Omental fat pad (tissue), 4 donors: ENCODE measurements around the gene SFXN5. TPM values are rescaled to one million over a fixed set of nuclear protein-coding genes. Genes with fewer than 3 reads are reported as not detected.

Experiments used
- ATAC-seq: fragments of 150-250 bp; one replicate; pipeline ENCODE4 v1.9.1; 2016; ENCODE audit warnings: mild to moderate bottlenecking, moderate library complexity; ENCODE audit not compliant: low FRiP score
- DNase-seq: peaks from one replicate; pipeline ENCODE4 v3.0.0-alpha.2; 2019; ENCODE audit warnings: low spot score
- total RNA-seq, 4 donors: library from RNA; depleted of rRNA; stranded (reverse); fragments of >200 nt; gene quantifications; one replicate each; pipeline ENCODE4 v1.1.0, GENCODE V29; 2016
- TF ChIP-seq, protein P1 (sequence below), 3 donors: fragments of 450-650 bp; IDR thresholded peaks; one replicate each; pipeline ENCODE4 v1.5.1; 2016 to 2017; ENCODE audit warnings: antibody characterized with exemption in 3 of 3, mild to moderate bottlenecking in 3 of 3, moderate library complexity in 2 of 3

Gene SFXN5
- total RNA-seq, 4 donors from 2014 or later = 5.1 to 15.6 (median 9.4) TPM

- TF ChIP-seq, protein P1, sequence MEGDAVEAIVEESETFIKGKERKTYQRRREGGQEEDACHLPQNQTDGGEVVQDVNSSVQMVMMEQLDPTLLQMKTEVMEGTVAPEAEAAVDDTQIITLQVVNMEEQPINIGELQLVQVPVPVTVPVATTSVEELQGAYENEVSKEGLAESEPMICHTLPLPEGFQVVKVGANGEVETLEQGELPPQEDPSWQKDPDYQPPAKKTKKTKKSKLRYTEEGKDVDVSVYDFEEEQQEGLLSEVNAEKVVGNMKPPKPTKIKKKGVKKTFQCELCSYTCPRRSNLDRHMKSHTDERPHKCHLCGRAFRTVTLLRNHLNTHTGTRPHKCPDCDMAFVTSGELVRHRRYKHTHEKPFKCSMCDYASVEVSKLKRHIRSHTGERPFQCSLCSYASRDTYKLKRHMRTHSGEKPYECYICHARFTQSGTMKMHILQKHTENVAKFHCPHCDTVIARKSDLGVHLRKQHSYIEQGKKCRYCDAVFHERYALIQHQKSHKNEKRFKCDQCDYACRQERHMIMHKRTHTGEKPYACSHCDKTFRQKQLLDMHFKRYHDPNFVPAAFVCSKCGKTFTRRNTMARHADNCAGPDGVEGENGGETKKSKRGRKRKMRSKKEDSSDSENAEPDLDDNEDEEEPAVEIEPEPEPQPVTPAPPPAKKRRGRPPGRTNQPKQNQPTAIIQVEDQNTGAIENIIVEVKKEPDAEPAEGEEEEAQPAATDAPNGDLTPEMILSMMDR (IDR thresholded peaks at IDR 0.05) = no peak
- ATAC-seq (no peak), DNase-seq (no peak)
Measured at GRCh38 chr2:72994991-72995380, 76.5 kb downstream of the SFXN5 start.

DNA sequence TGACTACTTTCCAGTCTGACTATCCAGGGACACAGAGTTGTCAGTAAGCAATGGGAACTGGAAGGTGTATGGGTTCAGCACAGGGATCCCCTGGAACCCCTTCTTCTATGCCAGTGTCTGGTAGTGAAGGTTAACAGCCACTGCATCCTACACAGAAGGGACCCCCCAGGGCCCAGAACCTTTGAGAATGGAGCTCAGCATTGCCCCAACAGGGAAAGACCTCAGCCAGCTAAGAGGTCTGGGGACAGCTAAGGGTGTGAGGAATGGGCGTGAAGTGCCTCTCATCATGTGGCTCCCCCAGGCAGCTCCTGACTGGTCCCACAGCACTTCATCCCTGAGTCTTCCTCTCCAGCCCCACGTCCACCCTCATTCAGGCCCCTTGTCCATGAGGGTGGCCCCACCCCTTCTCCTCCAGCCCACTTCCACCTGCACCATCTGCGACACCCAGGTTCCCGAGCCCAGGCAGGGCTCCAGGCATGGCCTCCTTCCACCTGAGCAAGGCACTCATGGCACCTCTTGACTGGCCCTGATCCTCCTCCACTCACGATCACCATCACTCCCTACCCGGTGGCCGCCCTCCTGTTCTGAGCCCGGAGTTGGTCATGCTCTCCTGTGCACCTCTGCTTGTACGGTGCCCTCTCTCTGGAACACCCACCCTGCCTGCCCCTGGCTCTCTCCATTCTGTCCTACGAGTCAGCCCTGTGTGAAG is 77.1 kb downstream of the SFXN5 start:
- no peak for ATAC-seq
- no peak for DNase-seq
- TF ChIP-seq, protein P1 (IDR thresholded peaks at IDR 0.05) = no peak

DNA sequence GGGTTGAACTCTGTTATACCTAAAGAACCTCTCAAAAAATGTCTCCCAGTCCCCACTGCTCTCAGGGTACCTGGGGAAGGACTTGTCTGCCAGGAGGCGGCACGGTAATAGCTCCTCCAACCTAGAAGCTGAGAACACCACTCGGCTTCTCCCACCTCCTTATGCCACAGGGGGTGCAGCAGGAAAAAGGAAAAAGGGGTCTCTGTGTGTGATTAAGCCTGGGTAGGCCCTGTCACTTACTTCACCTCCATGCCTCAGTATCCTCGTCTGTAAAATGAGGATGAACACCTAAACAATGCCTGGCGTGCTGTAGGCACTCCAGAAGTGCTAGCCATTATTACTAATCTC is 77.6 kb downstream of the SFXN5 start:
- no peak for ATAC-seq
- no peak for DNase-seq
- TF ChIP-seq, protein P1 (IDR thresholded peaks at IDR 0.05) = no peak

DNA sequence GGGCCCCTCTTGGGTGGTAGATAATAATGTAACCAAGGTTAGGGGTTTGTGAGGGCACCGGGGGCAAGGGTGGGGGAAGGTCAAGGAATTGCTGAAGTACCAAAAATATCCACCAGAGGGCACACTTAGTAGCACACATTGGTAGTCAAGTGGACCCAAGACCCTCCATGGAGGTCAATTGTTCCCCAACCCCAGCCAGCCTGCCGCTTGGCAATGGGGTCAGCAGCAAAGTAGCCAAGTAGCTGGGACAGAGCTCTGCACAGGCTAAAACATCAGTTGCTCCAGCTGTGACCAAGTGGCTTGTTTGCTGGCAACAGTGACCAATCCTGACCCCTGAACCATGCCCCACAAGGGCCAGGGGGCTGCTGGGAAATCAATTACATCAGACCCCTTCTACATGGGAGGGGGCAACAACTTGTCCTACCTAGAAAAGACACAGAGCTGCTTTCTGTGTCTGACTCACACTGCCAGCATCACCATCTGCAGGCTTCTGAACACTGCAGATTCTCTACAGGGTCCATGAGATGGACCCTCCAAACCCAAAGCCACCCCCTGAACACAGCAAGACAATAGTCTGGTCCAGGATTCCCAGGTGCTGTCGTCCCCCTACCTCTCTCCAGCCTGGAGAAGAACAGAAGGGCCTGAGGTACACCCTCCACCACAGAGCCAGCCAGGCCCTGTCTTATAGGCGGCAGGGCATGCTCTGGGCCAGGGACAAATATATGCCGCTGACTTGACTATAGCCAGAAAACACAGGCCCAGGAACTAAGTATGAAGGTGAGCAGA is 78.2 kb downstream of the SFXN5 start:
- TF ChIP-seq, protein P1 (IDR thresholded peaks at IDR 0.05) = peak in 1 of 3 donors; percentile 64
- ATAC-seq (no peak), DNase-seq (no peak)

DNA sequence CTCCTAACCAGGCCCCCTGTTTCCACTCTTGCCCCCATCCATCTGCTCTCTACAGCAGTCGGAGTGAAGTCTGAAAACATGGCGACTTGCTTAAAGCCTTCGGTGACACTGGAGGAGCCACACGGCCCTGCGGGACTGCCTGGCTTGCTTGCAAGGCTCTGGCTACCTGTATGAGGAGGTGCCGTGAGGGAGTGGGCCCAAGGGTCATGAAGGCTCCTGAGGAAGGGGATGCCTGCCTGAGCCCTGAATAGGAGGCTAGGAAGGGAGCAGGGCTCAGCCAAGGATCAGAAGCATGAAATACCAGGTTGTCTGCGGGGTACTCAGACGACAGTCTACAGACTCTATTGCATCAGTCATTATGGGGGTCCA is 78.8 kb downstream of the SFXN5 start:
- DNase-seq = no peak
- TF ChIP-seq, protein P1 (IDR thresholded peaks at IDR 0.05) = no peak
- ATAC-seq = no peak

GRCh38 chr2:72991980-72992733 is 79.4 kb downstream of the SFXN5 start:
- no peak for ATAC-seq
- TF ChIP-seq, protein P1 (IDR thresholded peaks at IDR 0.05) = no peak
- DNase-seq = no peak
